Anterior cingulate cortex (tissue), 58 donors: ENCODE measurements around the gene BMP8B.
"Not testable (repeated sequence)": the region's sequence is repeated elsewhere in the genome, so short reads cannot be mapped to it uniquely, and the experiment has no call there.

Experiments used
- DNase-seq, 58 donors: peaks; one replicate each; lab custom pipeline; 2025; lab: John Stamatoyannopoulos, UW

Gene BMP8B

DNA sequence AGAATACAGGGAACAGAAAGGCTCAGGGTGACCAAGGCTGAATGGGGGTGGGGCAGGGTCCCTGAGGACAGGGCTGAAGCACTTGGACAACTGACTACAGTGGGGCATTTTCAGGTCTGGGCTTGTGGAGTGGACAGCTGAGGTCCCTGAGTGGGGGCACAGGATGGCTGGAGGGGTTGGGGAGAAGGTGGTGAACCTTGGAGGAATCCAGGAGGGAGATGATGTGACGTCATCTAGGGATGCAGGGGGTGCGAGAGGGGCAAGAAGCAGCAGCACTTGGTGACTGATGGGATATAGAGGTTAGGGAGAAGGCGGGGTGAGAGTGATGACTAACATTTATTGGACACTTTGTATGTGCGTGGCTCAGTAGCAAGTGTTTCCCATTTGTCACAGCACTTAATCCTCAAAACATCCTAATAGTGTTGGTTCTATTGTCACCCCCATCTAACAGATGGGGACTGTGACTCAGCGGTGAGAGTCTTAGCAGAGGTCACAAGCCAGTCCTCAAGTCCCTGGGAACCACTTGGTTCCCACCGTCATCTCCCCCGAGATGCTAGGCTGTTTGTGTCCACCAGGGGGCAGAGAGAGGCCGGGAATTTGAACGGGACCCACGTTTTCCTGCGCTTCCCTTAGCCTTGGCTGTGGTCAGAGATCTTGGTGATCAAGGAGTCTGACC is 27.9 kb upstream of the BMP8B start:
- DNase-seq, result peak in 51 of 58 donors; percentile 2 to 79 (median 38)

GRCh38 chr1:39812913-39813312 is 24.2 kb upstream of the BMP8B start:
- DNase-seq, result no peak

- DNase-seq, result no peak
Observed at GRCh38 chr1:39808784-39809517, 20.3 kb upstream of the BMP8B start.

- no peak for DNase-seq
Observed at GRCh38 chr1:39805385-39805784, 16.7 kb upstream of the BMP8B start.

DNA sequence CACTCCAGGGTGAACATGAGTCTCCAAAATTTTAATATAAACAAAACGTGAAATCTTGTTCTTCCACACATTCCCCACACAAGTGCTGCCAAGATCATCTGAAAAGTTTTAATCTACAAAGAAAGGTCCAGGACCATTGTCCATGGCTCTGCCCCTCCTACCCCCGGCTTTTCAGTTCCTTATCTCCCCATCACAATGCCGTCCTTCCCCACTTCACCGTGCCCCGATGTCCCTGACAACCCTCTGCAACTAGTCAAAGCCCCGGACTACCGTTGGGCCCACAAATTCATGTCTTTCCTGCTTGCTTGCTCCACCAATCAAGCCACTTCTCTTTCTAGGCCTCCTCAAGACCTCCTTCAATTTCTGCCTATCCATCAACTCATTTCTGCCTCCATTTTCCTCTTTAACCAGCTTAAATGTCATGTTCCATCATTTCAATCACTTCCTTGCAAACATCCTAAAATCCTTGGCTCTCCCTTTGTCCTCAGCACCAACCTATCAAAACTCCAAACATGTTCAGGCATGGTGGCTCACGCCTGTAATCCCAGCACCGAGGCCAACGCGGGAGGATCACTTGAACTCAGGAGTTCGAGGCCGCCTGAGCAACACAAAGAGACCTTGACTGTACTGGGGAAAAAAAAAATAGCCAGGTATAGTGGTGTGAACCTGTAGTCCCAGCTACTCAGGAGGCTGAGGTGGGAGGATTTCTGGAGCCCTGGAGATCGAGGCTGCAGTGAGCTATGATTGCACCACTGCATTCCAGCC is 14.0 kb upstream of the BMP8B start:
- no peak for DNase-seq

- no peak for DNase-seq
Observed at GRCh38 chr1:39800471-39800835, 11.8 kb upstream of the BMP8B start.

DNA sequence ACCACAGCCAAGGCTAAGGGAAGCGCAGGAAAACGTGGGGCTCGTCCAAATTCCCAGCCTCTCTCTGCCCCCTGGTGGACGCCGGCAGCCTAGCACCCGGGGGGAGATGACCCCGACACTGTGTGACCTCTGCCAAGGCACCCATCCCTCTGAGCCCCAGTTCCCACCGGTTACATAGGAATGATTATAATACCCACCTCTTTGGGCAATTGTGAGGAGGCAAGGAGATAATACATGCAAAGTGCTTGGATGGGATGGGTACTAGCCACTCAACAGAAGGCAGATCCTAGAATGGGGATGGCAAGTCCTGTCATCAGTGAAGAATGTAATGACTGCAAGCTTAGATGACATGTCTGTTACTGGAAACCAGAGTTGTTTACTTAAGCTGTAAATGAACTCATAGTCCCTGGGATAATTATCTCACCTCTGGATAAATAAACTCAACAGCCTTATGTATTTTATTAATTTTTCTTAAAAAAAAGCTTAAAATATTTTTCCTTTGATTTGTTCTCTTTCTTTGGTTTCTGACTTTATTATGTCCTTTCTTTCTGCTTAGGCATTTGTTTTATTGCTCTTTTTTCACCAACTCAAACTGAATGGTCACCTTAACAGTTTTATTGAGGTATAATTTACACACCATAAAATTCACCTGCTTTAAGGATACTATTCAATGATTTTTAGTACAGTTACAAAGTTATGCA is 11.3 kb upstream of the BMP8B start:
- DNase-seq, result peak in 52 of 58 donors; percentile 2 to 76 (median 48)

DNA sequence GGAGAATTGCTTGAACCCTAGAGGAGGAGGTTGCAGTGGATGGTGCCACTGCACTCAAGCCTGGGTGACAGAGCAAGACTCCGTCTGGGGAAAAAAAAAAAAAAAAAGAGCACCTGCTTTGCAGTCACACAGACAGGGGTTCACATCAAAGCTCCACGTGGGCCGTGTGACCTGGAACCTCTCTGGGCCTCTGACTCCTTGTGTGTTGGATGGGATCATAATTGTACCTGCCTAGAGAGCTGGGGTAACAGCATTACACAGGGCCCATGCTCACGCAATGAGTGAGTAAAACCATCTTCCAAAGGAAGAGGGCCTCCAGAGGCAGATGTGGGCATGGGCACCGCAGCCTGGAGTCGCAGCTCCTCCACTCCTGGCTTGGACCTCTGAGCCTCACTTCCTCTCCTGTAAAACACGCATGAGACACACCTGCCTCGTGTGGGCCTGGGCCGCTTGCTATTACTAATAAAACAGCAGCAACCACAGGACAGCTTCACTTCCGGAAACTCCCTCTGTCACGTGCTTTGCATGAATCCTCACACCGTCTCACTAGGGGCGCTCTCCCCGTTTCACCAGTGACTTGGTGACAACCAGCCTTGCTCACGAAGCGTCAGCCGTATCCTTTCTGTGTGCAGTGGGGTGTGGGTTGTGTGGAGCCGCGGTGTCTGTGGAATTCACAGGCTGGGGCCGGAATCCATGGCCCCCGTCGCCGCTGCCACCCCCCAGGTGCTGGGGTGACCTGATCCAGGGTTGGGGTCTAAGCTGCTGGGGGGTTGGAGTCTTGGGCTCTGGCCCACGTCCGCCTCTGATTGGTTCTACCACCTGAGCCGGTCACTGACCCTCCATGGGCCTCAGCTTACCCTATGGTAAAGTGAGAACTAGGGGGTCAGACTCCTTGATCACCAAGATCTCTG is 10.4 kb upstream of the BMP8B start:
- DNase-seq, result peak in 37 of 58 donors; percentile 6 to 76 (median 37)

- no peak for DNase-seq
Observed at GRCh38 chr1:39795651-39796050, 7.0 kb upstream of the BMP8B start.

GRCh38 chr1:39791838-39792237 is 3.2 kb upstream of the BMP8B start:
- DNase-seq, result no peak

- no peak for DNase-seq
Observed at GRCh38 chr1:39789571-39790110, 976 bp upstream of the BMP8B start.

GRCh38 chr1:39788426-39788757 is 273 bp downstream of the BMP8B start:
- DNase-seq, result no peak

DNA sequence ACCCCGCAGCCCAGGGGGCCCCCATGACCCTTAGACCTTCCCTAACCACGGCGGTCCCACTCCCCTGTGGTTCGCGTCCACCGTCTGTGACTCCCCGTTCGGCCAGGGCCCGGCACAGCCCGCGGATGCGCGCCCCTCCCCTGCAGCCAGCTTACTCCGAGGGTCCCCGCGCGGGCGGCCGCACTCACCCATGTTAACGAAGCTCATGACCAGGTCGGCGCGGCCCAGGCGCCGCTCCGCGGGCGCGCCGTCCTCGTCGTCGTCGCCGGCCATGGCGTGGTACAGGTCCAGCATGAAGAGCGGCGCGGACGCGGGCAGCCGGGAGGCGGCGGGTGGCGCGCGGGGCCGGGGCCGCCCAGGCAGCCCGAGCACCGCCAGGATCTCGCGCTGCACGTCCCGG is 701 bp downstream of the BMP8B start:
- DNase-seq, result not testable (repeated sequence)

- DNase-seq, result no peak
Observed at GRCh38 chr1:39787468-39787867, 1.2 kb downstream of the BMP8B start.

- DNase-seq, result not testable (repeated sequence)
Observed at GRCh38 chr1:39787108-39787375, 1.6 kb downstream of the BMP8B start.

- peak in 15 of 58 donors; percentile 2 to 40 (median 13) for DNase-seq
Observed at GRCh38 chr1:39786303-39787107, 2.2 kb downstream of the BMP8B start.

DNA sequence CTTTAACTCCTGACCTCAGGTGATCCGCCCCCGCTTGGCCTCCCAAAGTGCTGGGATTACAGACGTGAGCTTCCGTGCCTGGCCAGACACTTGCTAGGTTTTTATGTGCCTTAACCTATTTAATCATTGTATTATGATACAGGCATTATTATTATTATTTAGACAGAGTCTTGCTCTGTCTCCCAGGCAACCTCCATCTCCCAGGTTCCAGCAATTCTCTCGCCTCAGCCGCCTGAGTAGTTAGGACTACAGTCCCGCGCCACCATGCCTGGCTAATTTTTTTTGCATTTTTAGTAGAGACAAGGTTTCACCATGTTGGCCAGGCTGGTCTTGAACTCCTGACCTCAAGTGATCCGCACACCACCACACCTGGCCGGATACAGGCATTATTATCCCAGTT is 6.0 kb downstream of the BMP8B start:
- not testable (repeated sequence) for DNase-seq

- DNase-seq, result no peak
Observed at GRCh38 chr1:39782103-39782502, 6.6 kb downstream of the BMP8B start.

GRCh38 chr1:39781349-39781715 is 7.3 kb downstream of the BMP8B start:
- no peak for DNase-seq
